KMS-11 (cell line): ENCODE measurements around the gene EIF4G1.

Source experiments
- H2AFZ ChIP-seq: fragments of 200-600 bp; sonication (generic); 2 replicates; pipeline ENCODE4 v1.6.1; 2016; ENCODE audit warnings: antibody characterized with exemption, mixed run types, low read depth
- H3K27ac ChIP-seq: fragments of 200-600 bp; sonication (generic); 2 replicates; pipeline ENCODE4 v1.6.1; 2016; ENCODE audit warnings: mild to moderate bottlenecking, mixed run types
- H3K27me3 ChIP-seq: fragments of 200-600 bp; sonication (generic); 2 replicates; pipeline ENCODE4 v1.6.1; 2017; ENCODE audit warnings: mild to moderate bottlenecking, low read depth, mixed run types, moderate library complexity; ENCODE audit not compliant: insufficient read depth
- H3K36me3 ChIP-seq: fragments of 200-600 bp; sonication (generic); 2 replicates; pipeline ENCODE4 v1.6.1; 2017; ENCODE audit warnings: mild to moderate bottlenecking, mixed run types; ENCODE audit not compliant: insufficient read depth
- H3K4me1 ChIP-seq: fragments of 200-600 bp; sonication (generic); 2 replicates; pipeline ENCODE4 v1.6.1; 2016; ENCODE audit warnings: mild to moderate bottlenecking, low read depth, mixed run types; ENCODE audit not compliant: poor library complexity, severe bottlenecking
- H3K4me2 ChIP-seq: fragments of 200-600 bp; sonication (generic); 2 replicates; pipeline ENCODE4 v1.7.0; 2016; ENCODE audit warnings: mild to moderate bottlenecking, mixed run types
- H3K4me3 ChIP-seq: fragments of 200-600 bp; sonication (generic); IDR thresholded peaks from 2 replicates; pipeline ENCODE4 v1.6.1; 2017; ENCODE audit warnings: low read depth, low read length, mixed read lengths; ENCODE audit not compliant: insufficient read depth
- H3K79me2 ChIP-seq: fragments of 200-600 bp; sonication (generic); 2 replicates; pipeline ENCODE4 v1.6.1; 2016; ENCODE audit warnings: low read depth, mixed run types; ENCODE audit not compliant: insufficient read depth
- H3K9ac ChIP-seq: fragments of 200-600 bp; sonication (generic); 2 replicates; pipeline ENCODE4 v1.6.1; 2016; ENCODE audit warnings: mild to moderate bottlenecking, mixed run types
- H4K20me1 ChIP-seq: fragments of 200-600 bp; sonication (generic); 2 replicates; pipeline ENCODE4 v1.6.1; 2016; ENCODE audit warnings: mild to moderate bottlenecking, mixed run types; ENCODE audit not compliant: insufficient read depth
- TF ChIP-seq, protein P1 (sequence below): fragments of 200-600 bp; sonication (generic); conservative IDR thresholded peaks from 2 replicates; pipeline ENCODE4 v1.6.1; 2017; ENCODE audit warnings: low read depth, mild to moderate bottlenecking, antibody characterized with exemption, low read length, moderate library complexity, mixed read lengths

The EIF4G1 gene

DNA sequence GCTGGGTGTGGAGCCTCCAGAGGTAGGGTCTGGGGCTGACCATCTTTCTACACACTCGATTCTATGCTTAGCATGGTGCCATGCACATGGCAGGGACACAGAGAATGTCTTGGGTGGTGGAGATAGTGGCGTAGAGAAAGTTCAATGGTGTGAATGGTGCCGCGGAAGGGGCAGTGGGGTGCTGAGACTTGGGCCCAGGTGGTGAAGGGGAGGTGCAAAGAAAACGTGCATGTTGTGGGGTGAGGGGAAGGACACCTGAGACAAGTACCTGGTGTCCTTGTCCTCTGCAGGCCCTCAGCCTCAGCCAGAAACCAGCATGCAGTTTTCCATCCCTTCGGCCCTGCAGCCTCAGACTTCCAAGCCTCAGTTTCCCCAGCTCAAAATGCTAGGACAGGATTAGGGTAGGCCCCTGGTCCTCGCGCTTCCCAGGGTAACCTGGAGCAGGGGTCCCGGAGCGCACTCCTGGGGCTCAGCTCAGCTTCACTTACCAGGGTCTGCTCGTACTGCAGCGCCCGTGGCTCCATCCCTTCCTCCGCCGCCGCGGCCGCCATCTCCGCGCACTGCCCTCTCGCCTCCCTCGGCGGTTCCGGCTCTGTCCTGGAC lies 46.6 kb downstream of the EIF4G1 start:
- H3K27me3 ChIP-seq: no peaks in the 10 kb centered on the region
- peak overlapping the region; percentile 85 for H3K4me2 ChIP-seq
- H3K4me3 ChIP-seq: no peak overlapping the region
- H4K20me1 ChIP-seq: no peaks in the 10 kb centered on the region
- peak overlapping the region; percentile 45 for H2AFZ ChIP-seq
- TF ChIP-seq, protein P1, sequence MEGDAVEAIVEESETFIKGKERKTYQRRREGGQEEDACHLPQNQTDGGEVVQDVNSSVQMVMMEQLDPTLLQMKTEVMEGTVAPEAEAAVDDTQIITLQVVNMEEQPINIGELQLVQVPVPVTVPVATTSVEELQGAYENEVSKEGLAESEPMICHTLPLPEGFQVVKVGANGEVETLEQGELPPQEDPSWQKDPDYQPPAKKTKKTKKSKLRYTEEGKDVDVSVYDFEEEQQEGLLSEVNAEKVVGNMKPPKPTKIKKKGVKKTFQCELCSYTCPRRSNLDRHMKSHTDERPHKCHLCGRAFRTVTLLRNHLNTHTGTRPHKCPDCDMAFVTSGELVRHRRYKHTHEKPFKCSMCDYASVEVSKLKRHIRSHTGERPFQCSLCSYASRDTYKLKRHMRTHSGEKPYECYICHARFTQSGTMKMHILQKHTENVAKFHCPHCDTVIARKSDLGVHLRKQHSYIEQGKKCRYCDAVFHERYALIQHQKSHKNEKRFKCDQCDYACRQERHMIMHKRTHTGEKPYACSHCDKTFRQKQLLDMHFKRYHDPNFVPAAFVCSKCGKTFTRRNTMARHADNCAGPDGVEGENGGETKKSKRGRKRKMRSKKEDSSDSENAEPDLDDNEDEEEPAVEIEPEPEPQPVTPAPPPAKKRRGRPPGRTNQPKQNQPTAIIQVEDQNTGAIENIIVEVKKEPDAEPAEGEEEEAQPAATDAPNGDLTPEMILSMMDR: no peak
- peaks cover 5% of the 10 kb centered on the region; the same call in 1 of the 2 replicates for H3K36me3 ChIP-seq
- peak overlapping the region; percentile 60; the same call in 1 of the 2 replicates for H3K9ac ChIP-seq
- peaks cover 14% of the 10 kb centered on the region for H3K4me1 ChIP-seq
- H3K27ac ChIP-seq: no peak overlapping the region; the same call in 1 of the 2 replicates
- H3K79me2 ChIP-seq: peaks cover 19% of the 10 kb centered on the region

DNA sequence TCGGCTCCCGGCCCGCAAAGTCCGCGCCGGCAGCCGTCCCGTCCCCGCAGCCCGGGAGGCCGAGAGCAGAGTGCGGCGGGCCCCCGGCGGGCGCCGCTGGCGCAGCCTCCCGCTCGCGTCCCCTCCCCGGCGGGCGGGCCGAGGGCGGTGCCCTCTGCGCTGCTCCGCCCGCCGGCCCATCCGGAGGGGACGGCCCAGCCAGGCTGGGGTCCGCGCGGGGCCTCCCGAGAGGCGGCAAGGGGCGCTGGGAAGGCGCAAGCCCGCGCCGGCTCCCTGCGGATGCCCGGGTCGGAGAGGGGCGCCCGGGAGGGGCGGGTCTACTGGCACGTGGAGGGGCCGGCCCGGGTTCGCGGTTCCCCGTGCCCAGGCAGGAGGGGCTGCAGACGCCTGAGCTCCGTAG lies 47.1 kb downstream of the EIF4G1 start, which contains the start of the genes CLCN2 and POLR2H:
Gene CLCN2, minus strand, starts transcription at position 74 of the 400 bp plus-strand sequence. CDS start 126 bp downstream, outside the sequence.
Gene POLR2H, plus strand, starts transcription at position 179 of the 400 bp plus-strand sequence. CDS start 1,783 bp downstream, outside the sequence.
- Histone ChIP-seq H3K36me3 (peaks cover 5% of the 10 kb centered on the region; the same call in 1 of the 2 replicates), H3K4me3 (no peak within 1 kb of the TSS), H3K4me2 (peak within 1 kb of the TSS; percentile 85), H3K9ac (peak within 1 kb of the TSS; percentile 60), H3K79me2 (peaks cover 19% of the 10 kb centered on the region), H3K27ac (peak within 1 kb of the TSS; percentile 74), H3K4me1 (peaks cover 14% of the 10 kb centered on the region), H2AFZ (peak within 1 kb of the TSS; percentile 45), H4K20me1 (no peaks in the 10 kb centered on the region), H3K27me3 (no peaks in the 10 kb centered on the region)
- TF ChIP-seq, protein P1: no peak

DNA sequence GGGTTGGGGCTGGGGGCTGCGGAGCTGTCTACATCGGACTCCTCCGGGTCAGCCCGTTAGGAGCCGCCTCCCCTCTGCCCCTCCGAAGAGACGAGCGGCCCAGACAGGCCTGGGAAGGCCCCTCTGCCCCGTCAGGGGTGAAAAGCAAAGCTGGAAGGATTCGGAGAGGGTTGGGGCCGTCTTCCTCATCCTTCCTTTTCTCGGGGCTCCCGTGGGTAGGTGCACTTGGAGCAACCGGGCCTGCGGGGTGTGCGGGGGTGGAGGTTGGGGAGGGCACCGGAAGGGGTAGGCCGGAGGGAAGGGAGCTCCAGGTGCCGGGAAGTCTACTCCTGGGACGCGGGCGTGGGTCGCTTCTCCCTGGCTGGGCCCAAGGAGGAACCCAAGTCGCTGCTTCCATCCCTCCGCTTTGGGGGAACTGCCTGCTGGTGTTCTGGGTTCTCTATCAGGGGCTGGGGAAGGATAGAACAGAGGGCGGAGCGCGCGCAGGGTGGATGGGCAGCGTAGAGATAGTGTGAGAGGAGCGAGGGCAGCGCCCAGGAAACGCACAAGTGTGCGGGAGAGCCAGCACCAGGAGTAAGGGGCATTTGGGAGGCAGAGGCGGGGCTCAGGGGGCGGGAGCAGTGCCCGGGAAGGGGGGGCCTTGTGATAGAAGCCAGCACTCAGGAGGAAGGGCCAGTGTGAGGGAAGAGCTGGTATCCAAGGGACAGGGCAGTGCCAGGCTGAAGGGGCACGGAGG lies 47.7 kb downstream of the EIF4G1 start:
- H2AFZ ChIP-seq: peak overlapping the region; percentile 45
- peaks cover 19% of the 10 kb centered on the region for H3K79me2 ChIP-seq
- no peaks in the 10 kb centered on the region for H3K27me3 ChIP-seq
- H3K9ac ChIP-seq: peak overlapping the region; percentile 49
- peak overlapping the region; percentile 74 for H3K27ac ChIP-seq
- H4K20me1 ChIP-seq: no peaks in the 10 kb centered on the region
- H3K36me3 ChIP-seq: peaks cover 5% of the 10 kb centered on the region; the same call in 1 of the 2 replicates
- TF ChIP-seq, protein P1: no peak
- H3K4me1 ChIP-seq: peaks cover 14% of the 10 kb centered on the region
- peak overlapping the region; percentile 45 for H3K4me2 ChIP-seq
- no peak overlapping the region for H3K4me3 ChIP-seq

DNA sequence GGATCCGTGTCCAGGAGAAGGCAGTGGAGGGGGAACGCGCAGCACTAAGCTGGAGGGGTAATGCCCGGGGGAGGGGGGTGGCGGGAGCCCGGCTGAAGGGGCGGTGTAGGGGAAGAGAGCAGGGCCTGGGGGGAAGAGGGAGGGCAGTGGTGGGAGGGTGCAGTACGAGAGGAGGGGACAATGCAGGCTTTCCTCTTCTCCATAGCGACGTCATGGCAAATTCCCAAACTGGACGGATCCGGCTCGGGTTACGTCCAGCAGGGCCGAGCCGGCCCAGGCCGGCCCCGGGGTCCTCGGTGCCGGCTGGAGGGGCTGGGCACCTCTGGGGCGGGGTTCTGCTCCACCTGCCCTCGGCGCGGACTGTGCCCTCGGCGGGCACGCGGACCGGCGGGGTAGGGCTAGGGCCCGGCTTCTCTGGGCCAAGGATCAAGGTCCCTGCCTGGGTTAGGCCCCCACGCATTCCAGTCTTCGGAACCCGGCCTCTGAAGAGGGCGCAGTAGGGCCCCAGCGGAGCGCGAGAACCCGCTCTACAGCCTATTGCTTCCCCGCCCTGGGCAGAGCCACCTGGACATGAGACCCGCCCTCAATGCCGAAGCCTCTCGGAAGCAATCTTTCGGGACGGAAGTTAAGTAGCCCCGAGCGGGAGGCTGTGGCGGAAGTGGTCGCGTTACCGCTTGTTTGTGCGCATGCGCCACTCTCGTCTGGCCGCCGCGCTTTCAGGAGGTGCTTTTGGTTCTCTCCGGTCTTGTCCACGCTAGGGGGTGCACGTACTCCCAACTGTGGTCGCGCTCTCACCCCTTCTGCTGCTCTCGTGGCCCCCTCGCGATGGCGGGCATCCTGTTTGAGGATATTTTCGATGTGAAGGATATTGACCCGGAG lies 48.5 kb downstream of the EIF4G1 start:
- TF ChIP-seq, protein P1: no peak; the same call in none of the 2 replicates
- H3K9ac ChIP-seq: peak overlapping the region; percentile 49; the same call in 1 of the 2 replicates
- H3K4me1 ChIP-seq: peaks cover 14% of the 10 kb centered on the region
- H2AFZ ChIP-seq: peak overlapping the region; percentile 45
- H3K27me3 ChIP-seq: no peaks in the 10 kb centered on the region
- H3K4me2 ChIP-seq: peak overlapping the region; percentile 85
- peaks cover 19% of the 10 kb centered on the region for H3K79me2 ChIP-seq
- H3K36me3 ChIP-seq: peaks cover 5% of the 10 kb centered on the region; the same call in 1 of the 2 replicates
- peak overlapping the region; percentile 79 for H3K4me3 ChIP-seq
- no peaks in the 10 kb centered on the region for H4K20me1 ChIP-seq
- H3K27ac ChIP-seq: peak overlapping the region; percentile 74
